Activated B cell treated with CpG ODN at 0.5 μM for 24 hours (primary cell): ENCODE results near the gene SUPT4H1. TPM values are rescaled to one million over a fixed set of nuclear protein-coding genes. Genes with fewer than 3 reads are reported as not detected.

Source experiments
- ATAC-seq: fragments of 200-7000 bp; cut with Tn5 transposase; one replicate; pipeline ENCODE4 v1.10.0; 2021; ENCODE audit warnings: low read depth, mild to moderate bottlenecking, moderate library complexity
- CTCF ChIA-PET: fragments of 350-600 bp; sonication (Branson Sonifier 250); formaldehyde crosslinking; loops from one replicate; lab custom pipeline; 2021; ENCODE audit warnings: antibody characterized with exemption; lab: Charles Lee
- POLR2A ChIA-PET: fragments of 350-600 bp; sonication (Branson Sonifier 250); formaldehyde crosslinking; loops from one replicate; lab custom pipeline; 2021; ENCODE audit warnings: antibody characterized with exemption; lab: Charles Lee
- DNase-seq: peaks from one replicate; pipeline ENCODE4 v3.0.0; 2022
- H3K27ac Mint-ChIP-seq: one replicate; pipeline ENCODE4 v1.8.0; 2020; ENCODE audit warnings: mixed read lengths
- H3K27me3 Mint-ChIP-seq: one replicate; pipeline ENCODE4 v1.8.0; 2021; ENCODE audit warnings: mixed read lengths
- H3K36me3 Mint-ChIP-seq: one replicate; pipeline ENCODE4 v1.8.0; 2021; ENCODE audit warnings: low read depth, mixed read lengths
- H3K4me1 Mint-ChIP-seq: one replicate; pipeline ENCODE4 v1.8.0; 2021; ENCODE audit warnings: mixed read lengths
- H3K4me3 Mint-ChIP-seq: one replicate; pipeline ENCODE4 v1.8.0; 2020; ENCODE audit warnings: mild to moderate bottlenecking, mixed read lengths
- H3K9me3 Mint-ChIP-seq: one replicate; pipeline ENCODE4 v1.8.0; 2020; ENCODE audit warnings: mixed read lengths
- intact Hi-C: fragments of 100-400 bp; cut with micrococcal nuclease; formaldehyde crosslinking; loops from one replicate; pipeline ENCODE4 v1.15.1; 2024
- total RNA-seq: library from RNA; stranded (reverse); gene quantifications from 2 replicates; pipeline ENCODE4 v1.2.3, GENCODE V29; 2022
- TF ChIP-seq, protein P1 (sequence below): fragments of 200-600 bp; IDR thresholded peaks from one replicate; pipeline ENCODE4 v1.8.0; 2022; ENCODE audit warnings: antibody characterized with exemption, mild to moderate bottlenecking

Gene SUPT4H1
- total RNA-seq, 1 donor from 2014 or later = 90.2 TPM

GRCh38 chr17:58338841-58339754 lies 12.9 kb downstream of the SUPT4H1 start:
- Mint-ChIP-seq H3K9me3 (no peaks in the 10 kb centered on the region), H3K4me3 (peak overlapping the region; percentile 100), H3K4me1 (peaks cover 99% of the 10 kb centered on the region), H3K36me3 (peaks cover 20% of the 10 kb centered on the region), H3K27ac (peak overlapping the region; percentile 99), H3K27me3 (no peaks in the 10 kb centered on the region)
- peak; percentile 67 for DNase-seq
- CTCF ChIA-PET = interaction anchor here (1.2 to 5.3 kb wide), 4 partner anchors 11 to 149 kb away, joined by 4 to 47 read pairs (median 11); partner anchors contain the start of genes HSF5 and SUPT4H1
- POLR2A ChIA-PET = interaction anchor here (0.5 to 18.6 kb wide), 14 partner anchors 9 to 816 kb away, joined by 3 to 3007 read pairs (median 4); partner anchors contain the start of genes HSF5, PRR11, RNF43 and SKA2
- intact Hi-C loops = loop anchor here (1.0 to 10.0 kb wide), 7 partner anchors 10 to 816 kb away; partner anchors contain the start of genes PRR11, SKA2 and SUPT4H1
- TF ChIP-seq, protein P1, sequence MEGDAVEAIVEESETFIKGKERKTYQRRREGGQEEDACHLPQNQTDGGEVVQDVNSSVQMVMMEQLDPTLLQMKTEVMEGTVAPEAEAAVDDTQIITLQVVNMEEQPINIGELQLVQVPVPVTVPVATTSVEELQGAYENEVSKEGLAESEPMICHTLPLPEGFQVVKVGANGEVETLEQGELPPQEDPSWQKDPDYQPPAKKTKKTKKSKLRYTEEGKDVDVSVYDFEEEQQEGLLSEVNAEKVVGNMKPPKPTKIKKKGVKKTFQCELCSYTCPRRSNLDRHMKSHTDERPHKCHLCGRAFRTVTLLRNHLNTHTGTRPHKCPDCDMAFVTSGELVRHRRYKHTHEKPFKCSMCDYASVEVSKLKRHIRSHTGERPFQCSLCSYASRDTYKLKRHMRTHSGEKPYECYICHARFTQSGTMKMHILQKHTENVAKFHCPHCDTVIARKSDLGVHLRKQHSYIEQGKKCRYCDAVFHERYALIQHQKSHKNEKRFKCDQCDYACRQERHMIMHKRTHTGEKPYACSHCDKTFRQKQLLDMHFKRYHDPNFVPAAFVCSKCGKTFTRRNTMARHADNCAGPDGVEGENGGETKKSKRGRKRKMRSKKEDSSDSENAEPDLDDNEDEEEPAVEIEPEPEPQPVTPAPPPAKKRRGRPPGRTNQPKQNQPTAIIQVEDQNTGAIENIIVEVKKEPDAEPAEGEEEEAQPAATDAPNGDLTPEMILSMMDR = no peak
- peak; percentile 19 for ATAC-seq

GRCh38 chr17:58338454-58338840 lies 13.6 kb downstream of the SUPT4H1 start:
- intact Hi-C loops = loop anchor here (1.0 to 10.0 kb wide), 7 partner anchors 9 to 816 kb away; partner anchors contain the start of genes PRR11, SKA2 and SUPT4H1
- TF ChIP-seq, protein P1 = no peak
- DNase-seq (no peak), ATAC-seq (peak; percentile 5)
- H3K36me3 Mint-ChIP-seq = peaks cover 18% of the 10 kb centered on the region
- H3K4me3 Mint-ChIP-seq = peak overlapping the region; percentile 100
- no peaks in the 10 kb centered on the region for H3K27me3 Mint-ChIP-seq
- peaks cover 99% of the 10 kb centered on the region for H3K4me1 Mint-ChIP-seq
- CTCF ChIA-PET = interaction anchor here (1.4 to 5.3 kb wide), 4 partner anchors 11 to 149 kb away, joined by 6 to 47 read pairs (median 11); partner anchors contain the start of genes HSF5, SUPT4H1 and TSPOAP1
- H3K27ac Mint-ChIP-seq = peak overlapping the region; percentile 99
- no peaks in the 10 kb centered on the region for H3K9me3 Mint-ChIP-seq
- POLR2A ChIA-PET = interaction anchor here (0.5 to 27.9 kb wide), 16 partner anchors 1 to 817 kb away, joined by 3 to 3007 read pairs (median 6); partner anchors contain the start of genes PRR11, RNF43, SKA2 and SUPT4H1

DNA sequence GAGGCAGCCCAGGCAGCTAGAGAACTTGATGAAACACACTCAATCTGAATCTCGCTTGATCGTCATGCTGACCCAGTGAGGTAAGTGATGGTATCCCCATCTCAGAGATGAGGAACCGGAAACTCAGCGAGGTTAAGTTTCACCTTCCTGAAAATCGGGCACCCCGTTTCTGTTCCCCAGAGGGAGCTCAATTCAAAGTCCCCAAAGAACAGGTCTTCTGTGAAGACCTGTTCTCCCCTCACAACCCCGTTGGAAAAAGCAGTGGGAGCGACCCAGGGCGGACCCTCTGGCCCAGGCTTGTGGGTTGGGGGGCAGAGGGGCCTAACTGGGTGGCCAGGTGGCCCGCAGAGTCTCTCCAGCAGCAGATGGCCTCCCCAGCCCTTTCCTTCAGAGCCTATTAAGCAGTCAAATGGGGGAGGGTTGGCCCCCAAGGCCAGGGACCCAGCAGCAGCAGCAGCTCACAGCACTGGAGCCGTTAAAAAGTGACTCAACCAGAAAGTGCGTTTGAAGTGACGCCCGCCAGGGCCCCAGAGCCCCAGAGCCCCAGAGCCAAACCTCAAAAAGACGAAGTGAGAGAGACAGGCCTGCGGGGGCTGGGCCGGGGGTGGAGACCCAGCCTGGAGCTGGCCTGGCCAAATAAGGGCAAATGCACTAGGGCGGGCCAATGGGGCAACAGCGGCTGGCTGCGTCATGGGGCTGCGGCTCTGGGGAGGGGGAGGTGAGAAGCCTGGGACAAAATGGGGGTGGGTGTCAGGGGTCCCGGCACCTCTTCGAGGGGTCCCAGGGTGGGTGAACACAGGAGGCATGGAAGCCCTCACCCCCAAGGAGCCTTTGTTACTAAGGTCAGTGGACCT lies 14.2 kb downstream of the SUPT4H1 start:
- POLR2A ChIA-PET = interaction anchor here (0.6 to 27.9 kb wide), 27 partner anchors 1 to 1510 kb away, joined by 3 to 3007 read pairs (median 4); partner anchors contain the start of genes HSF5, MRPS23, PRR11 and RNF43
- peak overlapping the region; percentile 99 for H3K27ac Mint-ChIP-seq
- peak; percentile 84 for DNase-seq
- peaks cover 17% of the 10 kb centered on the region for H3K36me3 Mint-ChIP-seq
- intact Hi-C loops = loop anchor here (1.0 to 10.0 kb wide), 7 partner anchors 9 to 817 kb away; partner anchors contain the start of genes PRR11, SKA2 and SUPT4H1
- ATAC-seq = peak; percentile 63
- TF ChIP-seq, protein P1 = no peak
- no peaks in the 10 kb centered on the region for H3K9me3 Mint-ChIP-seq
- no peaks in the 10 kb centered on the region for H3K27me3 Mint-ChIP-seq
- peak overlapping the region; percentile 100 for H3K4me3 Mint-ChIP-seq
- H3K4me1 Mint-ChIP-seq = peaks cover 97% of the 10 kb centered on the region
- CTCF ChIA-PET = interaction anchor here (1.2 to 5.3 kb wide), 7 partner anchors 10 to 150 kb away, joined by 3 to 47 read pairs (median 7); partner anchors contain the start of genes HSF5, RNF43, SUPT4H1 and TSPOAP1

DNA sequence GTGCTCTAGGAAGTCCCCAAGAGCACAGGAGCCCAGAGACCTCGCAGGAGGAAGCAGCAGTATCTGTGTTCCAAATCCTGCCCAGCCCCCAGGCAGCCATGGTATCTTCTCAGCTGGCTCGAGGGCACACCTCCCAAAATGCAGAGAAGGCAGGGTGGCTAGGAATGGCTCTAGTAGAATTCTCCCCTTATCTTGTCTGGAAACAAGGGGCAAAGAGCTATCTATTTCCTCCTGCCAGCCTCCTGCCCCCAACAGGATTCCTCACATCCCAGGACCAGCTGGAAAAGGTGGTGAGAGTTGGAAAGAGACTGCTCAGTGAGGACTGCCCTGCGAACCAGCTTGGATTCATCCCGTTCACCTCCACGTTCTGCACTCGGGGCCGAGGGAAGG lies 14.8 kb downstream of the SUPT4H1 start:
- DNase-seq (peak; percentile 48), ATAC-seq (peak; percentile 3)
- Mint-ChIP-seq H3K27ac (peak overlapping the region; percentile 99), H3K4me1 (peaks cover 92% of the 10 kb centered on the region), H3K4me3 (peak overlapping the region; percentile 100), H3K36me3 (peaks cover 21% of the 10 kb centered on the region), H3K27me3 (no peaks in the 10 kb centered on the region), H3K9me3 (no peaks in the 10 kb centered on the region)
- ChIA-PET POLR2A (interaction anchor here (0.6 to 27.9 kb wide), 25 partner anchors 2 to 1511 kb away, joined by 3 to 3007 read pairs (median 5); partner anchors contain the start of genes HSF5, MRPS23, PRR11 and RNF43), CTCF (interaction anchor here (1.2 to 5.3 kb wide), 8 partner anchors 7 to 151 kb away, joined by 3 to 47 read pairs (median 10); partner anchors contain the start of genes HSF5, RNF43, SUPT4H1 and TSPOAP1)
- intact Hi-C loops = loop anchor here (5.0 to 10.0 kb wide), 4 partner anchors 295 to 818 kb away; partner anchors contain the start of genes PRR11 and SKA2
- TF ChIP-seq, protein P1 = no peak
